Esophagus squamous epithelium (tissue), 5 donors: ENCODE results near the gene DNAH14. TPM values are rescaled to one million over a fixed set of nuclear protein-coding genes. Genes with fewer than 3 reads are reported as not detected.

Experiments used
- DNase-seq: peaks from one replicate; lab custom pipeline; 2025; lab: John Stamatoyannopoulos, UW
- H3K27ac ChIP-seq, 4 donors: fragments of 200-600 bp; sonication (generic); one replicate each; pipeline ENCODE4 v1.5.1; 2016 to 2019; ENCODE audit warnings: mild to moderate bottlenecking in 1 of 4
- H3K27me3 ChIP-seq, 4 donors: fragments of 200-600 bp; sonication (generic); 1 replicate in 3 of 4; 2 replicates in 1 of 4; pipeline versions ENCODE4 v1.5.1 to v1.6.0; 2017 to 2021; ENCODE audit warnings: antibody characterized with exemption in 1 of 4
- H3K36me3 ChIP-seq, 3 donors: fragments of 200-600 bp; sonication (generic); one replicate each; pipeline ENCODE4 v1.5.1; 2016 to 2019
- H3K4me1 ChIP-seq, 3 donors: fragments of 200-600 bp; sonication (generic); one replicate each; pipeline ENCODE4 v1.5.1; 2017 to 2019
- H3K4me3 ChIP-seq, 4 donors: fragments of 200-600 bp; sonication (generic); 1 replicate in 3 of 4; 2 replicates in 1 of 4; pipeline ENCODE4 v1.5.1; 2016 to 2019; ENCODE audit warnings: mild to moderate bottlenecking in 2 of 4, moderate library complexity in 1 of 4
- H3K9me3 ChIP-seq, 3 donors: fragments of 200-600 bp; sonication (generic); one replicate each; pipeline ENCODE4 v1.5.1; 2016 to 2019
- POLR2A ChIP-seq, 4 donors: fragments of 450-650 bp; IDR thresholded peaks; one replicate each; pipeline ENCODE4 v1.6.1; 2017; ENCODE audit warnings: antibody characterized with exemption in 4 of 4, mild to moderate bottlenecking in 4 of 4, moderate library complexity in 3 of 4
- WGBS, 2 donors: methylation state at CpG; one replicate each; pipeline ENCODE4 v1.1.5; 2018; 5-methylcytosine and 5-hydroxymethylcytosine counted together
- intact Hi-C: fragments of 100-400 bp; cut with DNase I; formaldehyde crosslinking; loops from one replicate; pipeline ENCODE4 v1.15.0; 2022
- total RNA-seq, 4 donors: library from RNA; depleted of rRNA; stranded (reverse); fragments of >200 nt; gene quantifications; one replicate each; pipeline ENCODE4 v1.1.0, GENCODE V29; 2016
- TF ChIP-seq, protein P1 (sequence below), 6 experiments: fragments of 450-650 bp in 4 of 6; fragments of 200-600 bp in 2 of 6; sonication (generic) in 2 of 6; IDR thresholded peaks; one replicate each; pipeline ENCODE4 v1.5.1; 2016 to 2019; ENCODE audit warnings: antibody characterized with exemption in 6 of 6, mild to moderate bottlenecking in 4 of 6, moderate library complexity in 4 of 6
- donor health status: DM: yes; HTN: yes; CAD: no.

The DNAH14 gene
- total RNA-seq, 4 donors from 2014 or later, result 2.0 to 11.4 (median 7.3) TPM

DNA sequence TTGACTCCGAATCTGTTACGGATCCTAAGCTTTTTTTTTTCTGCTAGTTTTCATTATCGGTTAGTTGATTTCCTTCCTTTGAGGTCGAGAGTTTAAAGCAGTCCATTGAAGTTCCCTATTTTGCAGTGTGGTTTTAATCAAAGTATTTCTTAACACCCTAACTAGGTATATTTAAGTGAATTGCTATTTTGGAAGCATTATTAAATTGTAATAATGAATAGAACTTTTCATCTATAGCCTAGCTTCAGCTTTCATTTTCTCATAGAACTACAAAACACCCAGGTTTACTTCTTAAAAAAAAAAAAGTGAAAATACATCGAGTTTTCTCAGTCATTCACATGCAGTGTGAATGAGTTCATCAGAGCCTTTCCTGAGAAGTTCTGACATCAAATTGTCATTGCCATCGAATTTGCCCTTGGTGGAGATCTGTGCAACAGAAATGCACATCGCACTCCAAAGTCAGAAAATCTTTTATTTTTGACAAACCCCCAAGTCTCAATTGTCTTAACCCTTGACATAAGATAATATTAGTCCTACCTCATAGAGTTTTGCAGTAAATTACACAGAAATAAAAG, 499.5 kb downstream of the DNAH14 start:
- peak overlapping the region; percentile 67 to 98 (median 96) for H3K4me3 ChIP-seq
- DNase-seq, result no peak
- WGBS, 2 donors, result 19 to 20% methylated on average over 7 of the region's 7 CpGs
- no peaks in the 10 kb centered on the region for H3K27me3 ChIP-seq
- no peaks in the 10 kb centered on the region for H3K9me3 ChIP-seq
- peak overlapping the region; percentile 95 to 99 (median 97) for H3K27ac ChIP-seq
- H3K4me1 ChIP-seq, result peaks cover 19 to 38% (median 19%) of the 10 kb centered on the region in 3 donors
- H3K36me3 ChIP-seq, result no peaks in the 10 kb centered on the region
- intact Hi-C loops, result no loop called here
- TF ChIP-seq POLR2A (IDR thresholded peaks at IDR 0.05), result no peak
- TF ChIP-seq, protein P1, sequence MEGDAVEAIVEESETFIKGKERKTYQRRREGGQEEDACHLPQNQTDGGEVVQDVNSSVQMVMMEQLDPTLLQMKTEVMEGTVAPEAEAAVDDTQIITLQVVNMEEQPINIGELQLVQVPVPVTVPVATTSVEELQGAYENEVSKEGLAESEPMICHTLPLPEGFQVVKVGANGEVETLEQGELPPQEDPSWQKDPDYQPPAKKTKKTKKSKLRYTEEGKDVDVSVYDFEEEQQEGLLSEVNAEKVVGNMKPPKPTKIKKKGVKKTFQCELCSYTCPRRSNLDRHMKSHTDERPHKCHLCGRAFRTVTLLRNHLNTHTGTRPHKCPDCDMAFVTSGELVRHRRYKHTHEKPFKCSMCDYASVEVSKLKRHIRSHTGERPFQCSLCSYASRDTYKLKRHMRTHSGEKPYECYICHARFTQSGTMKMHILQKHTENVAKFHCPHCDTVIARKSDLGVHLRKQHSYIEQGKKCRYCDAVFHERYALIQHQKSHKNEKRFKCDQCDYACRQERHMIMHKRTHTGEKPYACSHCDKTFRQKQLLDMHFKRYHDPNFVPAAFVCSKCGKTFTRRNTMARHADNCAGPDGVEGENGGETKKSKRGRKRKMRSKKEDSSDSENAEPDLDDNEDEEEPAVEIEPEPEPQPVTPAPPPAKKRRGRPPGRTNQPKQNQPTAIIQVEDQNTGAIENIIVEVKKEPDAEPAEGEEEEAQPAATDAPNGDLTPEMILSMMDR (IDR thresholded peaks at IDR 0.05), result no peak

DNA sequence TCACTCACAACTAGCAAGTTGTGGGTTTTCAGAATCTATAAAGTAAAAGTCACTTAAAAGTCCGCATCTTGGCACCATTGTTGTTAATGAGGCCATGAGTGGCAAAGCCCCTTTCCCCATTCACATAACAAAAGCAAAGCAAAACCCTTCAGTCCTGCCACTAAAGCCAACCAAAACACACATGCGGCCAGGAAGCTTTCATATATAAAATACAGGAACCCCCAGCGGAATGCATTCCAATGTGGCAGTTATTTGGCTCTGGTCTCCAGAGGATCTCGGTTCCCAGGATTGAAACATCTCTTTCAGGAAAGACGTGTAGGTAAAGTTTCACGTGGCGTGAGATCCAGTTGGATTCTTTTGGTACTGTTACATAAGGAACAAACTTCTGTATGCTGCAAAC, 500.8 kb downstream of the DNAH14 start:
- H3K27ac ChIP-seq, result no peak overlapping the region
- intact Hi-C loops, result no loop called here
- no peaks in the 10 kb centered on the region for H3K27me3 ChIP-seq
- no peak overlapping the region for H3K4me3 ChIP-seq
- DNase-seq, result no peak
- H3K36me3 ChIP-seq, result no peaks in the 10 kb centered on the region
- no peak for TF ChIP-seq POLR2A (IDR thresholded peaks at IDR 0.05)
- TF ChIP-seq, protein P1 (IDR thresholded peaks at IDR 0.05), result no peak
- peaks cover 12 to 25% (median 13%) of the 10 kb centered on the region in 3 donors for H3K4me1 ChIP-seq
- no peaks in the 10 kb centered on the region for H3K9me3 ChIP-seq
- WGBS, 2 donors, result 80 to 85% methylated on average over 7 of the region's 7 CpGs

DNA sequence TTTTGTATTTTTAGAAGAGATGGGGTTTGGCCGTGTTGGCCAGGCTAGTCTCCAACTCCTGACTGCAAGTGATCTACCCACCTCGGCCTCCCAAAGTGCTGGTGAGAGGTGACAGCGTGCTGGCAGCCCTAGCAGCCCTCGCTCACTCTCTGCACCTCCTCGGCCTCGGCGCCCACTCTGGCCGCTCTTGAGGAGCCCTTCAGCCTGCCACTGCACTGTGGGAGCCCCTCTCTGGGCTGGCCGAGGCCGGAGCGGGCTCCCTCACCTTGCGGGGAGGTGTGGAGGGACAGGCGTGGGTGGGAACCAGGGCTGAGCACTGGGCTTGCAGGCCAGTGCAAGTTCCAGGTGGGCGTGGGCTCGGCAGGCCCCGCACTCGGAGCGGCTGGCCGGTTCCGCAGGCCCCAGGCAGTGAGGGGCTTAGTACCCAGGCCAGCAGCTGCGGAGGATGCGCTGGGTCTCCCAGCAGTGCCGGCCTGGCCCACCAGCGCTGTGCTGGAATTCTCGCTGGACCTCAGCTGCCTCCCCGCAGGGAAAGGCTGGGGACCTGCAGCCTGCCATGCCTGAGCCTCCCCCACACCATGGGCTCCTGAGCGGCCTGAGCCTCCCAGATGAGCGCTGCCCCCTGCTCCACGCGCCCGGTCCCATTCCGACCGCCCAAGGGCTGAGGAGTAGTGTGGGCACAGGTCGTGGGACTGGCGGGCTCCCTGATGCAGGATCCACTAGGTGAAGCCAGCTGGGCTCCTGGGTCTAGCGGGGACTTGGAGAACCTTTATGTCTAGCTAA, 501.8 kb downstream of the DNAH14 start:
- no peak for DNase-seq
- intact Hi-C loops, result no loop called here
- WGBS, 2 donors, result 97 to 100% methylated on average over 3 to 12 of the region's 36 CpGs

DNA sequence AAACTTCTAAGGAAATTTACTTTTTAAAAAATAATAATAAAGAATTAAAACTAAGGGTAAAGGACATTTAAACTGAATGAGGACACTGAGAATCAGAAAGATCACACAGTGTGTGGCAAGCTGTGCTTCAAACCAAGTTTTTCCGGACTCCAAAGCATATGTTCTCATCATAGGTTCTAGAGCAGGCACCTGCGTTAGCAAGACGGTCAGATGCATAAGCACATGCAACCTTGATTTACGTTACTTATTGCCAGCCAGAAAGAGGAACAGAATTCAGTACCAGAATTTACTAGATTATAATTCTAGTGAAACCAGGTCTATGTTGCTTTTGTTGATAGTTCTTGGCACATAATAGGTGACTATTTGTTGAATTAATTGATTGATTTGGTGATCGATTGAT, 504.6 kb downstream of the DNAH14 start:
- no peak for DNase-seq
- WGBS, 2 donors, result 75 to 91% methylated on average over 5 of the region's 5 CpGs
- intact Hi-C loops, result no loop called here
- Histone ChIP-seq H3K4me3 (no peak overlapping the region), H3K4me1 (peaks cover 0 to 15% (median 2%) of the 10 kb centered on the region in 3 donors), H3K9me3 (no peaks in the 10 kb centered on the region), H3K36me3 (no peaks in the 10 kb centered on the region), H3K27me3 (no peaks in the 10 kb centered on the region), H3K27ac (no peak overlapping the region)
- TF ChIP-seq, protein P1 (IDR thresholded peaks at IDR 0.05), result no peak
- TF ChIP-seq POLR2A (IDR thresholded peaks at IDR 0.05), result no peak

More for the DNA sequence above, 501.8 kb downstream of the DNAH14 start:
- Histone ChIP-seq H3K9me3 (no peaks in the 10 kb centered on the region), H3K4me3 (no peak overlapping the region), H3K27me3 (no peaks in the 10 kb centered on the region), H3K27ac (no peak overlapping the region), H3K4me1 (peaks cover 3 to 15% (median 3%) of the 10 kb centered on the region in 3 donors), H3K36me3 (no peaks in the 10 kb centered on the region)
- TF ChIP-seq, protein P1 (IDR thresholded peaks at IDR 0.05), result no peak
- no peak for TF ChIP-seq POLR2A (IDR thresholded peaks at IDR 0.05)

DNA sequence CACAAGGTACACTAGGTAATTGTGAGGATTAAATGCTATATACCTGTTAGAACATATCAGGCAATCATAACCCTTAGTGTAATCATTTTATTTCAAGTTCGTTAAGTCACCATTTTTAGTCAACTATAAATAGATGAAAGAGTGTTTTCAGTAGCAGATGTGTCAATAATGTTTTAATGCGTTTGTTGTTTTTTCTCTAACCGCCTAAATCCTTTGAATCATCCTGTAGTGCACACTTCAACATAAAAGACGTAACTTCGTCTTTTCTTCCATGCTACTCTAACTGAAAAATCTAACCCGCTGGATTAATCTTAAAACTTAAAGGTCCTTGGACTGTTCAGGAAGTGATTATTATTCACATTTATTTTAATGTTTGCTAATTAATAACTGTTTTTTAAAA, 505.6 kb downstream of the DNAH14 start:
- DNase-seq, result no peak
- Histone ChIP-seq H3K4me3 (no peak overlapping the region), H3K9me3 (no peaks in the 10 kb centered on the region), H3K4me1 (peaks cover 0 to 10% (median 0%) of the 10 kb centered on the region in 3 donors), H3K27ac (no peak overlapping the region), H3K36me3 (no peaks in the 10 kb centered on the region), H3K27me3 (no peaks in the 10 kb centered on the region)
- WGBS, 2 donors, result 64 to 74% methylated on average over 6 of the region's 6 CpGs
- intact Hi-C loops, result no loop called here
- TF ChIP-seq POLR2A (IDR thresholded peaks at IDR 0.05), result no peak
- TF ChIP-seq, protein P1 (IDR thresholded peaks at IDR 0.05), result no peak
